Erythroblast (primary cell): ENCODE data around the gene RNF11.
"Not testable (repeated sequence)": the region's sequence is repeated elsewhere in the genome, so short reads cannot be mapped to it uniquely, and the experiment has no call there.

Experiments
- DNase-seq, 2 experiments: peaks; one replicate each; lab custom pipeline; 2025; lab: John Stamatoyannopoulos, UW
- GATA1 ChIP-seq: IDR thresholded peaks from 2 replicates; pipeline ENCODE4 v1.6.1; 2011; ENCODE audit warnings: low read depth, mild to moderate bottlenecking, control low read depth, low read length, moderate library complexity
- POLR2A ChIP-seq: IDR thresholded peaks from 2 replicates; pipeline ENCODE4 v1.6.1; 2011; ENCODE audit warnings: mild to moderate bottlenecking, low read length

Gene RNF11

GRCh38 chr1:51217101-51217500 is 19.0 kb upstream of the RNF11 start:
- no peak for DNase-seq
- TF ChIP-seq GATA1 (no peak), POLR2A (no peak)

- TF ChIP-seq GATA1 (no peak), POLR2A (no peak)
Observed at GRCh38 chr1:51218570-51218969, 17.5 kb upstream of the RNF11 start.

GRCh38 chr1:51219022-51219421 is 17.1 kb upstream of the RNF11 start:
- no peak for DNase-seq
- TF ChIP-seq POLR2A (no peak), GATA1 (no peak)

More at GRCh38 chr1:51218570-51218969, 17.5 kb upstream of the RNF11 start:
- DNase-seq, result peak; percentile 13 to 34

- DNase-seq, result not testable (repeated sequence)
Observed at GRCh38 chr1:51221529-51221928, 14.5 kb upstream of the RNF11 start.

- TF ChIP-seq GATA1, result no peak
- no peak for TF ChIP-seq POLR2A
- no peak for DNase-seq
Observed at GRCh38 chr1:51222136-51222787, 13.8 kb upstream of the RNF11 start.

GRCh38 chr1:51222809-51223208 is 13.3 kb upstream of the RNF11 start:
- DNase-seq, result no peak
- TF ChIP-seq POLR2A (no peak), GATA1 (no peak)

GRCh38 chr1:51224255-51224654 is 11.8 kb upstream of the RNF11 start:
- DNase-seq, result no peak
- TF ChIP-seq POLR2A, result no peak
- no peak for TF ChIP-seq GATA1

GRCh38 chr1:51227231-51227960 is 8.7 kb upstream of the RNF11 start:
- DNase-seq, result not testable (repeated sequence)

- not testable (repeated sequence) for DNase-seq
Observed at GRCh38 chr1:51228471-51228870, 7.6 kb upstream of the RNF11 start.

- TF ChIP-seq POLR2A (no peak), GATA1 (no peak)
- peak; percentile 51 to 79 for DNase-seq
Observed at GRCh38 chr1:51230501-51231078, 5.5 kb upstream of the RNF11 start.

- TF ChIP-seq GATA1 (no peak), POLR2A (no peak)
- DNase-seq, result no peak
Observed at GRCh38 chr1:51231120-51231519, 5.0 kb upstream of the RNF11 start.

GRCh38 chr1:51231896-51232295 is 4.2 kb upstream of the RNF11 start:
- no peak for TF ChIP-seq GATA1
- no peak for TF ChIP-seq POLR2A
- no peak for DNase-seq

GRCh38 chr1:51234236-51234635 is 1.8 kb upstream of the RNF11 start:
- not testable (repeated sequence) for DNase-seq

GRCh38 chr1:51234721-51235425 is 1.2 kb upstream of the RNF11 start:
- peak; percentile 93 to 95 for DNase-seq
- no peak for TF ChIP-seq GATA1
